Esophagus muscularis mucosa (tissue), 4 donors: ENCODE data around the gene ACOT8. TPM values are rescaled to one million over a fixed set of nuclear protein-coding genes. Genes with fewer than 3 reads are reported as not detected.
A peak's percentile ranks its signal among the peaks of the same experiment; 100 is the strongest.
"Not testable (repeated sequence)": the region's sequence is repeated elsewhere in the genome, so short reads cannot be mapped to it uniquely, and the experiment has no call there.

Experiments used
- DNase-seq: peaks from one replicate; pipeline ENCODE4 v3.0.0-alpha.2; 2017; ENCODE audit errors: extremely low spot score
- H3K27ac ChIP-seq, 4 donors: fragments of 200-600 bp; sonication (generic); replicated peaks in 1 of 4; 1 replicate in 3 of 4; 2 replicates in 1 of 4; pipeline ENCODE4 v1.5.1; 2016 to 2019; ENCODE audit warnings: mild to moderate bottlenecking in 1 of 4
- H3K27me3 ChIP-seq, 4 donors: fragments of 200-600 bp; sonication (generic); one replicate each; pipeline versions ENCODE4 v1.5.1 to v1.6.0; 2016 to 2019
- H3K36me3 ChIP-seq, 4 donors: fragments of 200-600 bp; sonication (generic); one replicate each; pipeline ENCODE4 v1.5.1; 2016 to 2019
- H3K4me1 ChIP-seq, 4 donors: fragments of 200-600 bp; sonication (generic); one replicate each; pipeline ENCODE4 v1.5.1; 2016 to 2019
- H3K4me3 ChIP-seq, 4 donors: fragments of 200-600 bp; sonication (generic); 1 replicate in 2 of 4; 2 replicates in 2 of 4; pipeline ENCODE4 v1.5.1; 2016 to 2019; ENCODE audit warnings: mild to moderate bottlenecking in 4 of 4, moderate library complexity in 1 of 4
- H3K9me3 ChIP-seq, 4 donors: fragments of 200-600 bp; sonication (generic); 1 replicate in 3 of 4; 2 replicates in 1 of 4; pipeline ENCODE4 v1.5.1; 2016 to 2019
- CTCF ChIP-seq, 3 experiments: fragments of 200-600 bp in 2 of 3; fragments of 450-650 bp in 1 of 3; sonication (generic) in 2 of 3; IDR thresholded peaks; one replicate each; pipeline ENCODE4 v1.5.1; 2017 to 2019; ENCODE audit warnings: antibody characterized with exemption in 3 of 3, mild to moderate bottlenecking in 2 of 3, moderate library complexity in 1 of 3
- EP300 ChIP-seq: sonication (generic); formaldehyde crosslinking; IDR thresholded peaks from one replicate; pipeline ENCODE4 v1.6.1; 2017; ENCODE audit warnings: antibody characterized with exemption
- POLR2A ChIP-seq: fragments of 450-650 bp; IDR thresholded peaks from one replicate; pipeline ENCODE4 v1.6.1; 2017; ENCODE audit warnings: antibody characterized with exemption, moderate library complexity, mild to moderate bottlenecking, low read depth
- POLR2AphosphoS5 ChIP-seq, 2 donors: sonication (generic); formaldehyde crosslinking; IDR thresholded peaks; one replicate each; pipeline ENCODE4 v1.6.1; 2017; ENCODE audit warnings: antibody characterized with exemption in 2 of 2
- WGBS: methylation state at CpG from one replicate; pipeline ENCODE4 v1.1.5; 2018; 5-methylcytosine and 5-hydroxymethylcytosine counted together
- intact Hi-C: fragments of 100-400 bp; cut with DNase I; formaldehyde crosslinking; loops from one replicate; pipeline ENCODE4 v1.15.1; 2023
- total RNA-seq, 4 donors: library from RNA; depleted of rRNA; stranded (reverse); fragments of >200 nt; gene quantifications; one replicate each; pipeline versions ENCODE4 v1.1.0 to v1.2.1, GENCODE V29; 2016

The ACOT8 gene
- total RNA-seq, 4 donors from 2014 or later, result 30.0 to 41.9 (median 33.7) TPM

GRCh38 chr20:45812157-45813005 lies 44.8 kb downstream of the ACOT8 start, which contains the start of gene UBE2C:
Gene UBE2C, plus strand, starts transcription at chr20:45812644. Its CDS starts 52 bp downstream, at chr20:45812696.
- peak within 1 kb of the TSS; percentile 33 to 61 (median 47) for H3K27ac ChIP-seq
- H3K36me3 ChIP-seq, result peaks cover 34 to 44% (median 42%) of the 10 kb centered on the region in 4 donors
- intact Hi-C loops, result loop anchor here (5.0 kb wide), 1 partner anchor 155 kb away; no protein-coding TSS in a partner anchor
- TF ChIP-seq EP300, result no peak
- TF ChIP-seq POLR2AphosphoS5 (IDR thresholded peaks at IDR 0.05), result peak; percentile 68 to 79
- peaks cover 5 to 23% (median 20%) of the 10 kb centered on the region in 4 donors for H3K4me1 ChIP-seq
- DNase-seq, result peak; percentile 99
- WGBS, result 0% methylated on average over 14 of the region's 65 CpGs
- H3K9me3 ChIP-seq, result no peaks in the 10 kb centered on the region
- H3K4me3 ChIP-seq, result peak within 1 kb of the TSS; percentile 54 to 64 (median 56)
- H3K27me3 ChIP-seq, result no peaks in the 10 kb centered on the region

DNA sequence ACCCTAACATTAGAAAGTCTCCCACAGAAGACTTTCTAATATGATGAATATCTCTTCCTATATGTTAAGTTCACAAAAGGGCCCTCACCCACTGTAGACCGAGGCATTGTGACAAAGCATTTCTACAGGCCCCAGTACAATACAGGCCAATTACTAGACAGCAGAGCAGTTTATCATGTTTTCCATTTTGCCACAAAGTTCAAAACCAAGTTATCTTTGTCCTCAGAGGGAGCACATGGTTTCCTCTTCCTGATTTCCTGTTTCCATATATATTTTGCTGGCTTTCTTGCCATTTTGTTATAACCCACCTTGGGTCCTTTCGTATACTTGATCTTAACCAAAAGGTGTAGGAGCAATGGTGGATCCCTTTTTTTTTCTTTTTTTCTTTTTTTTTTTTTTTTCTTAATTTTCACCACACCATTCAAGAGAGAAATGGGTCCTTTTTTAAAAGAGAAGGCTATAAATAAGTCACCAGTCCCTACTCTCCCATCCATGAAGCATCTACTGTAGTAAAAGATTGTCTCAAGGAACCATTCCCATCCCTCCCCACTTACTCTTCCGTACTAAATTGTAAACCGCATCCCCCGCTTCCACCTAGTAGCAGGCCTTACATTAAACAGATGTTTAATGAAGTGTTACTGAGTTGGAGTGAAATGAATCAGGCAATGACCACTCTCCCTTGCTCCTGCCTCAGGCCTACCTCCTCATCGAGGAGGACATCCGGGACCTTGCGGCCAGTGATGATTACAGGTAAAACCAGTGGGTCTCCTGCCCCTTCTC lies 46.8 kb downstream of the ACOT8 start:
- no peak for TF ChIP-seq POLR2A
- no peak for TF ChIP-seq CTCF (IDR thresholded peaks at IDR 0.05)
- TF ChIP-seq POLR2AphosphoS5 (IDR thresholded peaks at IDR 0.05), result no peak
- no peak for TF ChIP-seq EP300

GRCh38 chr20:45801851-45802250 lies 55.3 kb downstream of the ACOT8 start:
- Histone ChIP-seq H3K27me3 (no peaks in the 10 kb centered on the region), H3K4me3 (no peak overlapping the region), H3K4me1 (peaks cover 0 to 12% (median 9%) of the 10 kb centered on the region in 4 donors), H3K36me3 (peaks cover 51 to 66% (median 64%) of the 10 kb centered on the region in 4 donors), H3K27ac (no peak overlapping the region), H3K9me3 (no peaks in the 10 kb centered on the region)
- intact Hi-C loops, result loop anchor here (10.0 kb wide), 1 partner anchor 83 kb away; the partner anchor contains the start of genes SPATA25 and ZSWIM1
- no peak for DNase-seq
- no peak for TF ChIP-seq CTCF (IDR thresholded peaks at IDR 0.05)
- no peak for TF ChIP-seq EP300
- TF ChIP-seq POLR2A, result no peak
- no peak for TF ChIP-seq POLR2AphosphoS5 (IDR thresholded peaks at IDR 0.05)
- 85% methylated on average over 2 of the region's 7 CpGs for WGBS

More for the DNA sequence above, 46.8 kb downstream of the ACOT8 start:
- 88% methylated on average over 8 of the region's 8 CpGs for WGBS
- Histone ChIP-seq H3K36me3 (peaks cover 52 to 63% (median 62%) of the 10 kb centered on the region in 4 donors), H3K9me3 (no peaks in the 10 kb centered on the region), H3K27me3 (no peaks in the 10 kb centered on the region), H3K4me1 (peaks cover 5 to 19% (median 15%) of the 10 kb centered on the region in 4 donors), H3K27ac (no peak overlapping the region), H3K4me3 (no peak overlapping the region)
- DNase-seq, result no peak
- intact Hi-C loops, result loop anchor here (5.0 kb wide), 1 partner anchor 157 kb away; no protein-coding TSS in a partner anchor

GRCh38 chr20:45798935-45799642 lies 58.1 kb downstream of the ACOT8 start:
- Histone ChIP-seq H3K4me3 (no peak overlapping the region), H3K27me3 (no peaks in the 10 kb centered on the region), H3K36me3 (peaks cover 53 to 65% (median 64%) of the 10 kb centered on the region in 4 donors), H3K4me1 (peaks cover 0 to 12% (median 9%) of the 10 kb centered on the region in 4 donors), H3K9me3 (no peaks in the 10 kb centered on the region), H3K27ac (peak overlapping the region in 3 of 4 donors; percentile 9 to 30 (median 12))
- DNase-seq, result no peak
- intact Hi-C loops, result loop anchor here (10.0 kb wide), 1 partner anchor 136 kb away; the partner anchor contains the start of gene PCIF1
- no peak for TF ChIP-seq POLR2A
- no peak for TF ChIP-seq POLR2AphosphoS5 (IDR thresholded peaks at IDR 0.05)
- peak; percentile 65 to 76 (median 69) for TF ChIP-seq CTCF (IDR thresholded peaks at IDR 0.05)
- WGBS, result 27% methylated on average over 4 of the region's 4 CpGs

GRCh38 chr20:45797955-45798354 lies 59.2 kb downstream of the ACOT8 start:
- not testable (repeated sequence) for H3K4me3 ChIP-seq, H3K27me3 ChIP-seq, H3K27ac ChIP-seq, H3K9me3 ChIP-seq, DNase-seq
- Histone ChIP-seq H3K36me3 (peaks cover 47 to 62% (median 58%) of the 10 kb centered on the region in 4 donors), H3K4me1 (peaks cover 5 to 19% (median 16%) of the 10 kb centered on the region in 4 donors)
- WGBS, result 89% methylated on average over 3 of the region's 3 CpGs
- intact Hi-C loops, result loop anchor here (10.0 kb wide), 1 partner anchor 137 kb away; the partner anchor contains the start of gene PCIF1

DNA sequence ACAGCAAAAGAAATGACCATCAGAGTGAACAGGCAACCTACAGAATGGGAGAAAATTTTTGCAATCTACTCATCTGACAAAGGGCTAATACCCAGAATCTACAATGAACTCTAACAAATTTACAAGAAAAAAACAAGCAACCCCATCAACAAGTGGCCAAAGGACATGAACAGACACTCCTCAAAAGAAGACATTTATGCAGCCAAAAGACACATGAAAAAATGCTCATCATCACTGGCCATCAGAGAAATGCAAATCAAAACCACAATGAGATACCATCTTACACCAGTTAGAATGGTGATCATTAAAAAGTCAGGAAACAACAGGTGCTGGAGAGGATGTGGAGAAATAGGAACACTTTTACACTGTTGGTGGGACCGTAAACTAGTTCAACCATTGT lies 59.7 kb downstream of the ACOT8 start:
- H3K27ac ChIP-seq, H3K27me3 ChIP-seq, H3K4me3 ChIP-seq, H3K9me3 ChIP-seq, DNase-seq: not testable (repeated sequence)
- intact Hi-C loops, result loop anchor here (10.0 kb wide), 1 partner anchor 137 kb away; the partner anchor contains the start of gene PCIF1
- Histone ChIP-seq H3K36me3 (peaks cover 43 to 57% (median 53%) of the 10 kb centered on the region in 4 donors), H3K4me1 (peaks cover 9 to 23% (median 20%) of the 10 kb centered on the region in 4 donors)
- no CpG with 5 or more reads among the region's 1 CpG for WGBS
